Activated CD4-positive, alpha-beta memory T cell treated with anti-CD3 and anti-CD28 coated beads, Interleukin-2, amount 10 ng/mL, durations not matched to agents 7 days and 5 days (primary cell): ENCODE measurements around the gene RIMS3. TPM values are rescaled to one million over a fixed set of nuclear protein-coding genes. Genes with fewer than 3 reads are reported as not detected.

Experiments
- CTCF ChIA-PET: fragments of 350-600 bp; sonication (Branson Sonifier 250); formaldehyde crosslinking; loops from one replicate; lab custom pipeline; 2021; ENCODE audit warnings: antibody characterized with exemption, inconsistent platforms; lab: Charles Lee
- POLR2A ChIA-PET: fragments of 350-600 bp; sonication (Branson Sonifier 250); formaldehyde crosslinking; loops from one replicate; lab custom pipeline; 2021; ENCODE audit warnings: antibody characterized with exemption; lab: Charles Lee
- DNase-seq: peaks from one replicate; pipeline ENCODE4 v3.0.0-alpha.2; 2020
- H3K27ac Mint-ChIP-seq: one replicate; pipeline ENCODE4 v1.8.0; 2021; ENCODE audit warnings: mild to moderate bottlenecking, mixed read lengths
- H3K27me3 Mint-ChIP-seq: one replicate; pipeline ENCODE4 v1.8.0; 2021; ENCODE audit warnings: mixed read lengths
- H3K36me3 Mint-ChIP-seq: one replicate; pipeline ENCODE4 v1.8.0; 2021; ENCODE audit warnings: low read depth, mixed read lengths
- H3K4me1 Mint-ChIP-seq: one replicate; pipeline ENCODE4 v1.8.0; 2021; ENCODE audit warnings: mixed read lengths
- H3K4me3 Mint-ChIP-seq: one replicate; pipeline ENCODE4 v1.8.0; 2021; ENCODE audit warnings: mild to moderate bottlenecking, mixed read lengths
- H3K9me3 Mint-ChIP-seq: one replicate; pipeline ENCODE4 v1.8.0; 2021; ENCODE audit warnings: mixed read lengths
- total RNA-seq, 2 experiments: library from RNA; stranded (reverse); gene quantifications; one replicate each; pipeline ENCODE4 v1.2.3, GENCODE V29; 2021

The RIMS3 gene
- total RNA-seq, 2 experiments from 2014 or later = 5.6 to 6.1 TPM

GRCh38 chr1:40648928-40649591, 16.4 kb downstream of the RIMS3 start:
- ChIA-PET CTCF (no interaction called here), POLR2A (no interaction called here)
- Mint-ChIP-seq H3K36me3 (no peaks in the 10 kb centered on the region), H3K9me3 (no peaks in the 10 kb centered on the region), H3K4me1 (no peaks in the 10 kb centered on the region), H3K4me3 (no peak overlapping the region), H3K27ac (no peak overlapping the region), H3K27me3 (no peaks in the 10 kb centered on the region)
- no peak for DNase-seq

GRCh38 chr1:40648200-40648599, 17.3 kb downstream of the RIMS3 start:
- H3K4me1 Mint-ChIP-seq = no peaks in the 10 kb centered on the region
- DNase-seq = no peak
- H3K4me3 Mint-ChIP-seq = no peak overlapping the region
- H3K9me3 Mint-ChIP-seq = no peaks in the 10 kb centered on the region
- H3K27ac Mint-ChIP-seq = no peak overlapping the region
- ChIA-PET CTCF (no interaction called here), POLR2A (no interaction called here)
- H3K27me3 Mint-ChIP-seq = no peaks in the 10 kb centered on the region
- H3K36me3 Mint-ChIP-seq = no peaks in the 10 kb centered on the region

GRCh38 chr1:40646315-40646714, 19.2 kb downstream of the RIMS3 start:
- ChIA-PET CTCF (no interaction called here), POLR2A (no interaction called here)
- Mint-ChIP-seq H3K36me3 (no peaks in the 10 kb centered on the region), H3K9me3 (no peaks in the 10 kb centered on the region), H3K4me1 (no peaks in the 10 kb centered on the region), H3K27ac (no peak overlapping the region), H3K27me3 (no peaks in the 10 kb centered on the region), H3K4me3 (no peak overlapping the region)
- no peak for DNase-seq

GRCh38 chr1:40645118-40645680, 20.3 kb downstream of the RIMS3 start:
- H3K9me3 Mint-ChIP-seq = no peaks in the 10 kb centered on the region
- H3K4me1 Mint-ChIP-seq = no peaks in the 10 kb centered on the region
- ChIA-PET POLR2A (no interaction called here), CTCF (no interaction called here)
- H3K4me3 Mint-ChIP-seq = no peak overlapping the region
- DNase-seq = no peak
- no peaks in the 10 kb centered on the region for H3K27me3 Mint-ChIP-seq
- no peaks in the 10 kb centered on the region for H3K36me3 Mint-ChIP-seq
- no peak overlapping the region for H3K27ac Mint-ChIP-seq

- POLR2A ChIA-PET = no interaction called here
These were observed 23.8 kb downstream of the RIMS3 start for GRCh38 chr1:40641601-40642242.

GRCh38 chr1:40640314-40641076, 25.0 kb downstream of the RIMS3 start:
- H3K9me3 Mint-ChIP-seq = no peaks in the 10 kb centered on the region
- no peak overlapping the region for H3K4me3 Mint-ChIP-seq
- H3K4me1 Mint-ChIP-seq = peaks cover 5% of the 10 kb centered on the region
- ChIA-PET POLR2A (interaction anchor here (1.7 kb wide), 1 partner anchor 51 kb away, joined by 6 read pairs; the partner anchor contains the start of gene NFYC), CTCF (interaction anchor here (1.5 kb wide), 1 partner anchor 29 kb away, joined by 4 read pairs; no protein-coding TSS in a partner anchor)
- H3K27me3 Mint-ChIP-seq = no peaks in the 10 kb centered on the region
- H3K36me3 Mint-ChIP-seq = no peaks in the 10 kb centered on the region
- H3K27ac Mint-ChIP-seq = no peak overlapping the region
- no peak for DNase-seq

More at GRCh38 chr1:40641601-40642242, 23.8 kb downstream of the RIMS3 start:
- H3K27ac Mint-ChIP-seq = no peak overlapping the region
- peaks cover 3% of the 10 kb centered on the region for H3K4me1 Mint-ChIP-seq
- no peak overlapping the region for H3K4me3 Mint-ChIP-seq
- CTCF ChIA-PET = no interaction called here
- H3K36me3 Mint-ChIP-seq = no peaks in the 10 kb centered on the region
- no peak for DNase-seq
- H3K27me3 Mint-ChIP-seq = no peaks in the 10 kb centered on the region
- H3K9me3 Mint-ChIP-seq = no peaks in the 10 kb centered on the region

- peaks cover 11% of the 10 kb centered on the region for H3K4me1 Mint-ChIP-seq
- ChIA-PET POLR2A (no interaction called here), CTCF (no interaction called here)
- H3K4me3 Mint-ChIP-seq = no peak overlapping the region
- H3K9me3 Mint-ChIP-seq = peaks cover 2% of the 10 kb centered on the region
- peaks cover 5% of the 10 kb centered on the region for H3K36me3 Mint-ChIP-seq
- H3K27me3 Mint-ChIP-seq = no peaks in the 10 kb centered on the region
- H3K27ac Mint-ChIP-seq = no peak overlapping the region
- no peak for DNase-seq
These were observed 27.1 kb downstream of the RIMS3 start for GRCh38 chr1:40638097-40639036.

GRCh38 chr1:40637470-40638007, 27.9 kb downstream of the RIMS3 start:
- H3K27ac Mint-ChIP-seq = no peak overlapping the region
- CTCF ChIA-PET = no interaction called here
- H3K36me3 Mint-ChIP-seq = peaks cover 5% of the 10 kb centered on the region
- H3K27me3 Mint-ChIP-seq = no peaks in the 10 kb centered on the region
- POLR2A ChIA-PET = no interaction called here
- peaks cover 11% of the 10 kb centered on the region for H3K4me1 Mint-ChIP-seq
- H3K9me3 Mint-ChIP-seq = peaks cover 2% of the 10 kb centered on the region
- DNase-seq = no peak
- no peak overlapping the region for H3K4me3 Mint-ChIP-seq

GRCh38 chr1:40636777-40637176, 28.7 kb downstream of the RIMS3 start:
- no peaks in the 10 kb centered on the region for H3K27me3 Mint-ChIP-seq
- POLR2A ChIA-PET = no interaction called here

GRCh38 chr1:40635763-40636500, 29.6 kb downstream of the RIMS3 start:
- Mint-ChIP-seq H3K27me3 (no peaks in the 10 kb centered on the region), H3K4me1 (peaks cover 11% of the 10 kb centered on the region), H3K36me3 (peaks cover 5% of the 10 kb centered on the region), H3K4me3 (no peak overlapping the region), H3K27ac (no peak overlapping the region), H3K9me3 (peaks cover 2% of the 10 kb centered on the region)
- CTCF ChIA-PET = no interaction called here
- DNase-seq = no peak
- POLR2A ChIA-PET = no interaction called here

More at GRCh38 chr1:40636777-40637176, 28.7 kb downstream of the RIMS3 start:
- CTCF ChIA-PET = no interaction called here
- H3K4me1 Mint-ChIP-seq = peaks cover 11% of the 10 kb centered on the region
- DNase-seq = no peak
- H3K36me3 Mint-ChIP-seq = peaks cover 5% of the 10 kb centered on the region
- H3K27ac Mint-ChIP-seq = no peak overlapping the region
- no peak overlapping the region for H3K4me3 Mint-ChIP-seq
- peaks cover 2% of the 10 kb centered on the region for H3K9me3 Mint-ChIP-seq

- DNase-seq = no peak
- Mint-ChIP-seq H3K27me3 (no peaks in the 10 kb centered on the region), H3K9me3 (peaks cover 2% of the 10 kb centered on the region), H3K4me3 (no peak overlapping the region), H3K4me1 (peaks cover 16% of the 10 kb centered on the region), H3K36me3 (peaks cover 5% of the 10 kb centered on the region), H3K27ac (no peak overlapping the region)
- CTCF ChIA-PET = no interaction called here
- POLR2A ChIA-PET = no interaction called here
These were observed 30.4 kb downstream of the RIMS3 start for GRCh38 chr1:40634901-40635655.
